Activated CD4-positive, alpha-beta T cell treated with anti-CD3 and anti-CD28 coated beads, Interleukin-2, amount 50 U/mL, for 4 hours (primary cell): ENCODE results near the gene TNFRSF1B.

ENCODE experiments used
- DNase-seq, 2 experiments: peaks; one replicate each; pipeline ENCODE4 v3.0.0-alpha.2; 2020

Gene TNFRSF1B

GRCh38 chr1:12166834-12167492 is at the start of gene TNFRSF1B:
Gene TNFRSF1B, plus strand, starts transcription at chr1:12166991. Its CDS starts 101 bp downstream, at chr1:12167092.
- DNase-seq, result peak; percentile 51 to 60

GRCh38 chr1:12121212-12122003 is 45.4 kb upstream of the TNFRSF1B start:
- DNase-seq, result peak in 1 of 2 experiments; percentile 23

GRCh38 chr1:12123172-12123571 is 43.6 kb upstream of the TNFRSF1B start:
- DNase-seq, result no peak

GRCh38 chr1:12124693-12125421 is 41.9 kb upstream of the TNFRSF1B start:
- DNase-seq, result peak; percentile 73 to 82

- no peak for DNase-seq
Observed at GRCh38 chr1:12125422-12126355, 41.1 kb upstream of the TNFRSF1B start.

- no peak for DNase-seq
Observed at GRCh38 chr1:12126781-12127180, 40.0 kb upstream of the TNFRSF1B start.

GRCh38 chr1:12127206-12127810 is 39.5 kb upstream of the TNFRSF1B start:
- no peak for DNase-seq

GRCh38 chr1:12128120-12128519 is 38.7 kb upstream of the TNFRSF1B start:
- no peak for DNase-seq

GRCh38 chr1:12129624-12130023 is 37.2 kb upstream of the TNFRSF1B start:
- no peak for DNase-seq

- DNase-seq, result no peak
Observed at GRCh38 chr1:12130466-12131130, 36.2 kb upstream of the TNFRSF1B start.

- DNase-seq, result no peak
Observed at GRCh38 chr1:12132078-12132477, 34.7 kb upstream of the TNFRSF1B start.

GRCh38 chr1:12134716-12135115 is 32.1 kb upstream of the TNFRSF1B start:
- no peak for DNase-seq

GRCh38 chr1:12135612-12136011 is 31.2 kb upstream of the TNFRSF1B start:
- no peak for DNase-seq

- no peak for DNase-seq
Observed at GRCh38 chr1:12136916-12137610, 29.7 kb upstream of the TNFRSF1B start.

GRCh38 chr1:12138196-12139168 is 28.3 kb upstream of the TNFRSF1B start:
- no peak for DNase-seq

- DNase-seq, result no peak
Observed at GRCh38 chr1:12140016-12140415, 26.8 kb upstream of the TNFRSF1B start.

GRCh38 chr1:12140515-12141162 is 26.2 kb upstream of the TNFRSF1B start:
- no peak for DNase-seq

GRCh38 chr1:12141163-12141850 is 25.5 kb upstream of the TNFRSF1B start:
- DNase-seq, result no peak
